Panc1 (cell line): ENCODE data around the gene PTGFRN. TPM values are rescaled to one million over a fixed set of nuclear protein-coding genes. Genes with fewer than 3 reads are reported as not detected.

Experiments
- ATAC-seq: fragments of 200-7000 bp; cut with Tn5 transposase; 2 replicates; pipeline ENCODE4 v1.9.1; 2020; ENCODE audit warnings: mild to moderate bottlenecking, moderate library complexity
- BruUV-seq: library from RNA; stranded (reverse); fragments of 400-500 nt; replicated peaks from 2 replicates; lab custom pipeline; 2021; lab: Mats Ljungman, UMichigan
- CTCF ChIA-PET: fragments of 300-600 bp; sonication (Branson Sonifier 250); formaldehyde crosslinking; loops from one replicate; lab custom pipeline; 2022; ENCODE audit warnings: antibody characterized with exemption; lab: Charles Lee
- POLR2A ChIA-PET: fragments of 300-600 bp; sonication (Branson Sonifier 250); formaldehyde crosslinking; loops from one replicate; lab custom pipeline; 2022; ENCODE audit warnings: antibody characterized with exemption; lab: Charles Lee
- DNase-seq: peaks from one replicate; pipeline ENCODE4 v3.0.0-alpha.2; 2010; ENCODE audit warnings: low read depth, low spot score
- H3K27ac ChIP-seq: 2 replicates; pipeline ENCODE4 v1.5.1; 2011; ENCODE audit warnings: mild to moderate bottlenecking, low read length, inconsistent platforms
- H3K27me3 ChIP-seq: fragments of 200-500 bp; sonication (Bioruptor generic); 2 replicates; pipeline ENCODE4 v1.6.0; 2014; ENCODE audit warnings: low read length, inconsistent platforms; ENCODE audit not compliant: control insufficient read depth, insufficient read depth
- H3K36me3 ChIP-seq: fragments of 200-500 bp; sonication (Bioruptor generic); 2 replicates; pipeline ENCODE4 v1.5.1; 2014; ENCODE audit warnings: inconsistent platforms, mild to moderate bottlenecking, low read length, moderate library complexity; ENCODE audit not compliant: control insufficient read depth, insufficient read depth
- H3K4me1 ChIP-seq: 2 replicates; pipeline ENCODE4 v1.5.1; 2011; ENCODE audit warnings: inconsistent platforms, mild to moderate bottlenecking, low read length, moderate library complexity; ENCODE audit not compliant: control insufficient read depth, insufficient read depth
- H3K4me3 ChIP-seq, 2 experiments: 2 replicates each; pipeline ENCODE4 v1.5.1; 2011 to 2012; ENCODE audit warnings: low read depth in 2 of 2, low read length in 2 of 2, mild to moderate bottlenecking in 2 of 2, inconsistent platforms in 1 of 2, moderate library complexity in 1 of 2
- H3K9me3 ChIP-seq: fragments of 200-500 bp; sonication (Bioruptor generic); 2 replicates; pipeline ENCODE4 v1.5.1; 2014; ENCODE audit warnings: low read depth, mild to moderate bottlenecking, inconsistent platforms, low read length, moderate library complexity; ENCODE audit not compliant: control insufficient read depth, insufficient read depth
- CTCF ChIP-seq: fragments of 450-650 bp; IDR thresholded peaks from 2 replicates; pipeline ENCODE4 v1.5.1; 2017; ENCODE audit warnings: mild to moderate bottlenecking
- POLR2AphosphoS5 ChIP-seq: IDR thresholded peaks from 2 replicates; pipeline ENCODE4 v1.6.1; 2012; ENCODE audit warnings: mild to moderate bottlenecking, low read depth, low read length, moderate library complexity
- REST ChIP-seq, 2 experiments: IDR thresholded peaks; 2 replicates each; pipeline ENCODE4 v1.6.1; 2011 to 2012; ENCODE audit warnings: low read depth in 2 of 2, control low read depth in 1 of 2, low read length in 1 of 2, mild to moderate bottlenecking in 1 of 2, moderate library complexity in 1 of 2; ENCODE audit not compliant: insufficient read depth in 1 of 2
- SIN3A ChIP-seq: IDR thresholded peaks from 2 replicates; pipeline ENCODE4 v1.6.1; 2012; ENCODE audit warnings: low read depth, mild to moderate bottlenecking, low read length, moderate library complexity, borderline replicate concordance; ENCODE audit not compliant: insufficient read depth
- TCF7L2 ChIP-seq: IDR thresholded peaks from 2 replicates; pipeline ENCODE4 v1.6.1; 2011; ENCODE audit warnings: mild to moderate bottlenecking, low read depth, low read length, inconsistent platforms
- in situ Hi-C: cut with HindIII; loops from 2 replicates; pipeline ENCODE4 v1.10.0; 2016; ENCODE audit warnings: low sequenced_read_pairs, low pct_unique_long_range_greater_than_20kb
- intact Hi-C: fragments of 100-400 bp; cut with micrococcal nuclease; formaldehyde crosslinking; loops from one replicate; pipeline ENCODE4 v1.10.0; 2022; ENCODE audit not compliant: unreplicated experiment
- total RNA-seq: library from RNA; stranded (reverse); gene quantifications from one replicate; pipeline ENCODE4 v1.2.1, GENCODE V29; 2021; ENCODE audit not compliant: unreplicated experiment

PTGFRN gene
- total RNA-seq, 1 experiment from 2014 or later: 5.2 TPM

- DNase-seq: no peak
- intact Hi-C loops: no loop called here
- Histone ChIP-seq H3K4me1 (no peaks in the 10 kb centered on the region), H3K27me3 (no peaks in the 10 kb centered on the region), H3K4me3 (no peak overlapping the region), H3K36me3 (no peaks in the 10 kb centered on the region), H3K27ac (no peak overlapping the region), H3K9me3 (no peaks in the 10 kb centered on the region)
- TF ChIP-seq REST (IDR thresholded peaks at IDR 0.05; ENCODE audit: insufficient read depth in 1 of 2, low read depth in 2 of 2, low read length in 1 of 2) (no peak), POLR2AphosphoS5 (no peak), CTCF (no peak), TCF7L2 (no peak), SIN3A (no peak)
- CTCF ChIA-PET: no interaction called here
- in situ Hi-C loops: no loop called here
- POLR2A ChIA-PET: no interaction called here
- no peak for ATAC-seq
- no TSS peak for BruUV-seq
Observed at GRCh38 chr1:117008656-117009055, 98.9 kb downstream of the PTGFRN start.

GRCh38 chr1:117009132-117009531 lies 99.4 kb downstream of the PTGFRN start:
- Histone ChIP-seq H3K27ac (no peak overlapping the region), H3K4me3 (no peak overlapping the region), H3K9me3 (no peaks in the 10 kb centered on the region), H3K36me3 (no peaks in the 10 kb centered on the region), H3K4me1 (no peaks in the 10 kb centered on the region), H3K27me3 (no peaks in the 10 kb centered on the region)
- TF ChIP-seq CTCF (no peak), POLR2AphosphoS5 (no peak), SIN3A (no peak), REST (IDR thresholded peaks at IDR 0.05; ENCODE audit: insufficient read depth in 1 of 2, low read depth in 2 of 2, low read length in 1 of 2) (no peak), TCF7L2 (no peak)
- POLR2A ChIA-PET: no interaction called here
- in situ Hi-C loops (no loop called here), intact Hi-C loops (no loop called here)
- no TSS peak for BruUV-seq
- CTCF ChIA-PET: no interaction called here
- no peak for ATAC-seq
- DNase-seq: no peak
